IPS DF 4.7 (cell line): ENCODE results near the gene SLC38A5.
"Not testable (repeated sequence)": the region's sequence is repeated elsewhere in the genome, so short reads cannot be mapped to it uniquely, and the experiment has no call there.

Experiments
- DNase-seq: peaks from one replicate; pipeline ENCODE4 v3.0.0-alpha.2; 2013; ENCODE audit warnings: low spot score; ENCODE audit errors: extremely low read depth

The SLC38A5 gene

DNA sequence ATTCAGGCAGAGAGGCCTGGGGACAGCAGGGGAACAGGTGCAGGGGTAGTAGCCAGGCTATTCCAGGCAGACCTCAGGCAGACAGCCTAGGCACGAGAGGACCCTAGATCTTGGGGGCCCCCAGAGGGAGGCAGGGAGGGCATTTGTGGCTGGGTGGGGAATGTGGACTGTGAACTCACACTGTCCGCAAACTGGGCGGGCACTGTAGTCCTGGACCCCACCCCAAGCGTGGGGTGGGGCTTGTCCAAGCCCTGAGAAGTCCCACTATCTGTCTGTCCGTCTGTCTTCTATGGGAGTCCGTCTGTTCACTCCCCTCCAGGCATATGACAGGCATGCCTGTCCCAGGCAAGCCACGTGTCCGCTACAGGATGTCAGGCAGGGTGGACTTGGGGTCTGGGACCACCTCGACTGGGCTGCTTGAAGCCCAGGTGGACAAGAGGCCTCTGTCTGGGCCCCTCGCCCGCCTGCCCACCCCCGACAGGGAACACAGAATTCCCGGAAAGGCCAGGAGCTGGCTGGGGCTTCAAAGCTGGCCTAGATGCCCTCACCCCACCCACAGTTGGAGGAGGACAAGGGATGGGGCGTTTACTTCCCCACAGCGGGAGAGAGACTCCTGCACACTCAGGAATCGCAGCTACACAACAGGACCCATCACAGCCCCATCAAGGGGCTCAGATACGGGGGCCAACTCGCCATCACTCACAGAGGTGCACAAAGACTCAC lies at the start of gene SLC38A5:
TSS of gene SLC38A5 (minus strand) at position 151 of the 723 bp plus-strand sequence. CDS start 2,336 bp downstream, outside the sequence.
- no peak for DNase-seq

DNA sequence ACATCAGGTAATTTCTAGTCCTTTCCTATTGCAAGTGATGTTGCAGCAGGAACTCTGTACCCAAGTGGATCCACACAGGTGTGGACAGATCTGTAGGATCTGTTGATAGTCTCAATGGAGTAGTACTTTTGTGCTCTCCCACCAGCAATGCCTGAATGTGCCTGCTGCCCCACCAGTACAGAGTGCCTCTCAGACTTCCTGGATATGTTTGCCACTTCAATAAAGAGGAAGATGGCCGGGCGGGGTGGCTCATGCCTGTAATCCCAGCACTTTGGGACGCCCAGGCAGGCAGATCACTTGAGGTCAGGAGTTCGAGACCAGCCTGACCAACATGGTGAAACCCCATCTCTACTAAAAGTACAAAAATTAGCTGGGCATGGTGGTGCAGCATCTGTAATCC lies 49.4 kb upstream of the SLC38A5 start:
- DNase-seq = not testable (repeated sequence)

DNA sequence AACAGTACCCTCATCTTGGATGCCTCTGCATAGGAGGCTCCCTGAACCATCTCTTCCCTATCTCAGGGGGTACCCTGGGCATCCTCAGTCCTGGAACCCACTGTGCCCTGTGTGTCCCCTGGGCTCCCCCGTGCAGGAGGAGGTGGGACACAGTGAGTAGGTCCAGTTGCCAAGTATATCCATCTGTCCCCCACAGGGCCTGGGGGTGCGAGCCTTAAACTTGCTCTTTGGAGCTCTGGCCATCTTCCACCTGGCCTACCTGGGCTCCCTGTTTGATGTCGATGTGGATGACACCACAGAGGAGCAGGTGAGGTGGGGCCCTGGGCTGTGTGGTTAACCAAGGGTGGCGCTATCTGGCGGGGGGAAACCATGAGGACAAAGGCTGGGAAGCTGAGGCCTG lies 46.9 kb upstream of the SLC38A5 start:
- no peak for DNase-seq

DNA sequence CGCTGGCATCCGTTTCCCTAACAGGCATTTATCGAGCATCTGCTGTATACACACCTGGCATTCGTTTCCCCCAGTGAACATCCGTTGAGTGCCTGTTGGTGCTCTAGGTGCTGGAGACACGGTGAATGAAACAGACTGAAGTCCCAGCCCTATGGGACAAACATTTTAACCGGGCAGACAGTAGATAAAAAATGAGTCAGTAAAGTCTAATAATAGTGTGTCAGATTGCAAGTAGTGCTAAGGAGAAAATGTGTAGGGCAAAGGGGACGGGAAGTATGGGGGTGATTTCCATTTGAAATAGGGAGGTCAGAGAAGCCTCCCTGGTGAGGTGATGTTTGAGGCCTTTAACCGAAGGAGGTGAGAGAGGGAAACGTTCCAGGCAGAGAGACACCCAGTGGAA lies 46.2 kb upstream of the SLC38A5 start:
- no peak for DNase-seq

DNA sequence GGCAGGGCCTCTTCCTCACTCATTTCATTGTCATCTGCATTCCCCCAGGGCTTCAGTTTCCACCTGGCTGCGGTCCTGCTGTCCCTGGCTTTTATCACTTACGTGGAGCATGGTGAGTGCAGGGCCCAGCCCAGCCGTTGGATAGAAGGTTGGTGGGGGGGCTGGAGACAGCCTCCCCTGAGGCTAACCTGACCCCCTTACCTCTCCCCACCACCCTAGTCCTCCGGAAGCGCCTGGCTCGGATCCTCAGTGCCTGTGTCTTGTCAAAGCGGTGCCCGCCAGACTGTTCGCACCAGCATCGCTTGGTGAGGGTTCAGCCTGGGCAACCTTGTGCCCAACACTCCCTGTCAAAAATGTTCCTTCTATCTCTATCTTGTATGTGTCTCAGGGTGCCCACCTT lies 45.8 kb upstream of the SLC38A5 start:
- DNase-seq = no peak

DNA sequence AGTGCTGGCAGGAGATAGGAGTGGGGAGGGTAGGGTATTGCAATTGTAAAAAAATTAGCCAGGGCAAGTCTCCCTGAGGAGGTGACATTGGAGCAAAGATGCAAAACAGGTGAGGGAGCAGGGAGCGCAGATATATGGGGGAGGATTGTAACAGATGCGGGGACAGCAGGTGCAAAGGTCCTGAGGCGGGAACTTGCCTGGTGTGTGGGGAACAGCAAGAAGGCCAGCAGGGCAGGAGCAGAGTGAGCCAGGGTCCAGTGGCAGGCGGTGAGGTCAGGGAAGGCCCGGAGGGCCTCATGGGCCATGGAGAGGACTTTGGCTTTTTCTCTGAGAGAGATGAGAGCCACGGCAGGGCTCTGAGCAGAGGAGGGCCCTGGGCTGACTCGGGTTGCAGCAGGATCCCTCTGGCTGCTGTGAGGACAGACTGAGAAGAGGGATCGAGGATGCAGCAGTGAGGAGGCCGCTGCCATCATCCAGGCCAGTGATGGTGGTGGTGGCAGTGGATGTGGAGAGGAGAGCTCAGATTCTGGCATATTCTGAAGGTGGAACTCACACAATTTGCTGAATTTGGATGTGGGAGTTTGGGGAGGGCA lies 44.9 kb upstream of the SLC38A5 start:
- no peak for DNase-seq

DNA sequence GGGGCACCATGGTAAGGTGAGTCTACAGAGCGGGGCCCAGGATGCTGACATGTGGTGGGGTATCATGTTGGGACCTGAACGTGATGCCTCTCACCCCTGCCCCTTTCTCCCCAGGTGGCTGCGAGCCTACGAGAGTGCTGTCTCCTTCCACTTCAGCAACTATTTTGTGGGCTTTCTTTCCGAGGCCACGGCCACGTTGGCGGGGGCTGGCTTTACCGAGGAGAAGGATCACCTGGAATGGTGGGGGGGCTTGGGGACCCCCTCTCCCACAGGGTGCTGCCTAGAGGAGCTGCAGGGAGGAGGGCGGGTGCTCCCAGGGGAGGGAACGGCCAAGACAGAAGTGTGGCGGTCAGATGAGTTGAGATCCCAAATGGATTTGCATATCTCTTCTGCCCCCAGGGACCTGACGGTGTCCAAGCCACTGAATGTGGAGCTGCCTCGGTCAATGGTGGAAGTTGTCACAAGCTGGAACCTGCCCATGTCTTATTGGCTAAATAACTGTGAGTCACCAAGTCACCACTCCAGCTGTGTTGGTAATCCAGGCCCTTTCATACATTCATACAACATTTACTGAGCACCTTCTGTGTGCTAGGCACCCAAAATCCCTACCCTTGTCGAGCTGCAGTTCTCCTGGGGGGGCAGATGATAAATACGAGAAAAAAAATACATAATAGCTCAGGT lies 44.2 kb upstream of the SLC38A5 start:
- no peak for DNase-seq

DNA sequence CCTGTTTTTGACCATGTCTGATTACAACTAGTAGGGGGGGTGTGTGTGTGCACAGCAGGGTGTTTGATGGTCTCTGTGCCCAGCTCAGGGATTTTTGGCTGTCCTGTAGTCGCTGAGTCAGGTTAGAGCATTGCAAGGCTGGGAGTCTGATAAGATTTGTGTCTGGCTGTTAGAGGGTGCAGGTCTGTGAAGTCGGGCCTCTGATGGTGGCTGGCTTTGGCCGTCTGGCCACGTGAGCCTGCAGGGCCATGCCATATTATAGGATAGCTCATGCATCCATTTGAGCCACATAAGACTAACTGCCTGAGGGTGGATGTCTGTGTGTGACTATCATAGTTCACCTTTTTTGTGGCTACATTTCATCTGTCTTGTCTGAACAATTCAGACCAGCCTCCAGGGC lies 43.6 kb upstream of the SLC38A5 start:
- no peak for DNase-seq

DNA sequence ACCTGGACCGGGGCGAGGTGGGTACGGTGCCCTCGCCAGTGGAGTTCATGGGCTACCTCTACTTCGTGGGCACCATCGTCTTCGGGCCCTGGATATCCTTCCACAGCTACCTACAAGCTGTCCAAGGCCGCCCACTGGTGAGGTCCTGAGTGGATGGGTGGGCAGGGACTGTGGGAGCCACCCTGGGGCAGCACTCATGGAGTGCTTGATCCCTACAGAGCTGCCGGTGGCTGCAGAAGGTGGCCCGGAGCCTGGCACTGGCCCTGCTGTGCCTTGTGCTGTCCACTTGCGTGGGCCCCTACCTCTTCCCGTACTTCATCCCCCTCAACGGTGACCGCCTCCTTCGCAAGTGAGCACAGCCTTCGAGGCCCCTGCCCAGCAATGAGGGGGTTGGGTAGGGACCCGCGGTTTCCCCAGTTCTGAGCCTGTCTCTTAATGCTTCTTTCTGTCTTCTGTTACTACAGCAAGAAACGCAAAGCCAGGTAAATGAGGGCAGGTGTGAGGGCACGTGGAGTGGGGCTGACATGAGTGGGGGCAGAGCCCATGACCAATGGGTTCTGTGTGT lies 42.4 kb upstream of the SLC38A5 start:
- DNase-seq = no peak

DNA sequence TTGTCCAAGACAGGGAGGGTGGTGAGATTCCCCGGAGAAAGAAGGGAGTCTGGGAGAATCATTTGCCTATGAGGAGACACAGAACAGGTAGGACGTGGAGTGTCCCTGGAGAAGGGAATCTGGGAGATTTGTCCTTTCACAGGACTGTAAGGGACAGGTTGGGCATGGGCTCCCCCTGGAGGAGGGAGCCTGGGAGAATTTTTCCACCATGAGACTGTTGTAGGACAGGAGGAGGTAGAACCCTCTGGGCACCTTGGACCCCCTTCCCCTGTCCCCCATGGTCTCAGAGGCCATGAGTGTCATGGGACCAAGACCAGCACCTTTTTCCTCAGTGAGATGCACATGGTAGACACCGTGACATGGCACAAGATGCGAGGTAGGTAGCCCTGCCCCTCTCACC lies 41.5 kb upstream of the SLC38A5 start:
- no peak for DNase-seq

DNA sequence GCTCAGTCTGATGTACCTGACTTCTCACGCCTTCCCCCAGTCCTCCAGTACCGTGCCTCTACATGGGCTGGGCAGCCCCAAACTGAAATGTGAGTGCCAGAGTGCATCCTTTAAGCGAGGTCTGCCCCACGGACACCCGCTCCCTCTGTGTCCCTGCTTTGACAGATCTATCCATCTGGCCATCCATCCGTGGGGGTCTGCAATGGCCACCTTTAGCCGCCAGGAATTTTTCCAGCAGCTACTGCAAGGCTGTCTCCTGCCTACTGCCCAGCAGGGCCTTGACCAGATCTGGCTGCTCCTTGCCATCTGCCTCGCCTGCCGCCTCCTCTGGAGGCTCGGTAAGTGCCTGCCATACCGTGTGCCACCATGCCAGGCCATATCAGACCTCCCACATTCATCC lies 39.6 kb upstream of the SLC38A5 start:
- DNase-seq = no peak

DNA sequence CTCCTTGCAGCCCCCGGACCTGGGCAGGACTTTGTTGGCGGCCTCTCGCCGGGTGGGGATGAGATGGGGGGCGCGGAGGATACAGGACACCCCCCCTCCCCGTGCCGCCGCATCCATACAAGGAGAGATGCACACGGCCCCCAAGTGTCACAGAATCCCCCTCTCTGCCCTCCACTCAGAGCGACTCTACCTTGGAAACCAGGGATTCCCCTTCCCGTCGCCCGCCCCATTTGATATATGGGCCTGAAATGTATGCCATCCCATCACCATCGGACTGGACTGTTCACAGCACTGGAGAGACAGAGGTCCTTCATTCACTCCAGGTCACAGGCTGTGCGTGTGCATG lies 39.2 kb upstream of the SLC38A5 start:
- no peak for DNase-seq

DNA sequence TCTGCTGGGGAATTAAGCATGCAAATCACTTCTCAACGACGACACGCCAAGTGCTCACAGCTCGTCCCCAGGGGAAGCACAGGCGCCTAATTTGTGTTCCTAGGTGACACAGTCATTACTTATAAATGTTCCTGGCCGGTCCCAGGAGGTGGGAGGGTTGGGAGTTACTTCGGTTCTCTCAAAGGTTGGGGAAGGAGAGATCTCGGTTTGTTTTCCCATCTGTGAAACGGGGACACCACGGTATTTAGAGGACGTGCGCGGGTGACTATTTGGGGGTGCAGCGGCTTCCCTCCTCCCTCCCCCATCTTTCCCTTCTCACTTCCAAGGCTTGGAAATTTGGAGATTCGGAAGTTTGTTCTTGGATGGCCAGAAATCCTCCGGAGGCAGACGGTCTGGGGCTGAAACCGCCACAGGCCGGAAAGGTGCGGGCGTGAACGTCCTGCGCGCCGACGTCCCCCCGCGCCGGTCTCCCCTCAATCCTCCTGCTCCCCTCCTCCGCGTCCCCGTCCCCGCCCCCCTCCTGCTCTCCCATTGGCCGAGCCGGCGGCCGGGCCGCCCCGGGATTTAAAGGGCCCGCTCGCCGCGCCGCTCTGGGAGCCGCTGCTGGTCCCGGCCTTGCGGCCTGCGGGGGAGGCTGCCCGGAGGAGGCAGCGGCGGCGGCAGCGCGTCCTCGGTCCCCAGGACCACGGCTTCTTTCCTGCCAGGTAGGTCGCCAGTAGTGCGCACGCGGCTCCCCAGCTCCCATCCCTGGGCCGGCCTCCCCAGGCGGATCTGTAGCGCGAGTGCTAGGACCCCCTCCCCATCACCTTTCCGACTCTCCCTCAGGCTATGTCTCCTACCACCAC lies 38.6 kb upstream of the SLC38A5 start, which contains the start of gene PORCN:
TSS of gene PORCN (plus strand) at position 593 of the 845 bp plus-strand sequence. CDS start 829 bp downstream, outside the sequence.
- DNase-seq = no peak

DNA sequence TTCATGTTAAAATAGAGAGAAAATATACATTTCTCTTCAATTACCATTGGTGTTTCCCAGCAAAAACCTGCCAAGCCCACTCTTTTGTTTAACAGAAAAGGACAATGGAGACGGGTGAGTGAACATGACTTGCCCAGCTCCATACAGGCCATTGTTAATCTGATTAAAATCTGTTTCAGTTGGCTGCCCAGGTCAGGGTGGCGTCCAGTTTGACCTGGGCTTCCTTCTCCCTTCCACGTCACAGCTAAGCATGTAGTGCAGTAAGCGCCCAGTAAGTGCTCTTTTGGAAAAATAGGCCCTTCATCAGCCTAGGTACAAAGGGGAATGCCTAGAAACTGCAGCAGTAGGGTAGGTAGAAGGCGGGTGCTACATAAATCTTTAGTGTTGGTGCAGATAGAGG lies 37.2 kb upstream of the SLC38A5 start:
- DNase-seq = no peak

DNA sequence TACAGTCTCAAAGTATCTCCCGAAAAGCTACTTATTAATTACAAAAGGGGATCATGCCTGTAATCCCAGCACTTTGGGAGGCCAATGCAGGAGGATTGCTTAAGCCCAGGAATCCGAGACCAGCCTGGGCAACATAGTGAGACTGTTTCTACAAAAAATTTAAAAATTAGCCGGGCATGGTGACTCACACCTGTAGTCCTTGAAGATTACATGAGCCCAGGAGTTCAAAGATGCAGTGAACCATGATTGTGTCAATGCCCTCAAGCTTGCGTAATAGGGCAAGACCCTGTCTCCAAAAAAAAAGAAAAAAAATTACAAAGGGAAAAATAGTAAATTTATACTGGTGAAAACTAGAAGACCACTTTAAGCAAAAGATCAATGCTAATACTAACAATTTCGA lies 35.4 kb upstream of the SLC38A5 start:
- no peak for DNase-seq

DNA sequence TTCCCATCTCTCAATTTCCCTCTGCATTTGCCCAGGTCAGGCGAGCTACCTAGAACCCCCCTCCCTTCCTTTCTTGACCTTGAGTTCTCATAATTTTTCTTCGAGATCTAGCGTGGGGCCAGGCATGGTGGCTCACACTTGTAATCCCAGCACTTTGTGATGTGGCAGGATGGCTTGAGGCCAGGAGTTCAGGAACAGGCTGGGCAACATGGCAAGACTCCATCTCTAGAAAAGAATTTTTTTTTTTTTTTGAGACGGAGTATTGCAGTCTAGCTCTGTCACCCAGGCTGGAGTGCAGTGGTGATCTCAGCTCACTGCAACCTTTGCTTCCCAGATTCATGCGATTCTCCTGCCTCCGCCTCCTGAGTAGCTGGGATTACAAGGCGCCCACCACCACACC lies 34.2 kb upstream of the SLC38A5 start:
- no peak for DNase-seq

DNA sequence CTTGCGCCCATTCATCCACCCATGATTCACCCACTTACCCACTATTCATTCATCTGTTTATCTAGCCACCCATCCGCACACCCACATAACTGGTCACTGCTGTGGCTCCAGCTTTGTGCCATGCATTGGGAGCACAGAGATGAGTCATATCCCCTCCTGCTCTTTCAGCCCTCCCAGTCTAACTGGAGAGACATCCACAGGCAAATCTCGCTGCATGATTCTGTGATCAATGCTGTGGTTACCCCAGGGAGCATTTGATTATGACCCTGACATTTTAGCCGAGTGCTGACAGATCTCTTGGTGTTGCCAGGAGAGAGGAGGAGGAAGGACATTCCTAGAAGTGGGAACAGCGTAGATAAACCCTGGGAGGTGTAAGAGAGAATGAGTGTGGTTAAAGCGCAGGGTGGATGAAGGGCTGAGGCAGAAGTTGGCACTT lies 28.3 kb upstream of the SLC38A5 start:
- DNase-seq = no peak

DNA sequence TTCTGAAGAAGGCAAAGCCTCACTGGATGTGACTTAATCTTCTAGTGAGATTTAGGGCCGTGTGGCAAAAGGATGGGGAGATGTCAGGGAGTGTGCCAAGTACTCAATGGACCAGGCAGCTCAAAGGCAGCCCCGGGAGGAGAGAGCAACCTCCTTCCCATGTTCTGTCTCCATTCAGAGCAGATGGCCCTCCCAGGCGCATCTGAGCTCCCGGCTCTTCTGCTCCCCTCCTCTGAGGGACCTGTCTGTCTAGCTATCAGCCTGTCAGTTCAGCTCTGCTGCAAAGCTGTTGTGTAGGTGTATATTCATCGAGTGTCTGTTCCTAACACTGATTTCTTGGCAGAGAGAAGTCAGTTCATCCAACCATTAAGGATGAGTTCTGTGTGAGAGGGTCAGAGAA lies 27.8 kb upstream of the SLC38A5 start:
- no peak for DNase-seq

DNA sequence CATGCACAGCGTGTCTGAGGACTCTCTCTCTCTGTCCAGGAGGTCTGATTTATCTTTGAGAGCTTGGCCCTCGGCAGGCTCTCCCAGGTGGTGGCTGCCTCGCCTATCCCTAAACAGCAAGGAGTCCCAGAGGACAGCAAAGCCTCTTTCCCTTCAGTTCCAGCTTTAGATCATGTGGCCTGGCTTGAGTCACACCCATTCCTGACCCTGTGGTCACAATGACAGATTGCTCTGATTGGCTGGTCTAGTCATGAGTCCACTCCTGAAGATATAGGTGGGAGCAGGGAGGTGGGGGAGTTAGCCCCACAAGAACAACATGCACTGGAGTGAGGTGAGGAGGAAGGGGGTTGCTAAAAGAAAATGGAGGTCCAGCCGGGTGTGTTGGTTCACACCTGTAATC lies 26.6 kb upstream of the SLC38A5 start:
- no peak for DNase-seq

DNA sequence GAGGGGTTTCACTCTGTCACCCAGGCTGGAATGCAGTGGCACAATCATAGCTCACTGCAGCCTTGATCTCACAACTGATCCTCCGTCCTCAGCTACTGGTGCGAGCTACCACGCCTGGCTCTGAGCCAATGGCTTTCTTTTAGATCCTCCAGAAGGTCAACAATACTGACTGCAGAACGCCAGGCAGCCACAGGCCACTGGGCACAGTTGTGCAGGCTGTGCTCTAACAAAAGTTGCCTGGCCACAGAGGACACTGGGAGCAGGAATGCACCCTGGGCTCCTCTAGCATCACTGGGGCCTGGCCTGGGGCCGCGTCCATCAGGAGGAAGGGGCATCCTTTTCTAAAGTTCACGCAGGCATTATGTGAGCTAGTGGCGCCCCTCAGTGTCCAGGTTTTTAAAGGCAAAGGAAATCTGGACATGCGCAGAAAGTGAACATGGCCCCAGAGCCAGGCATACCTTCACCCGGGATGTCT lies 23.9 kb upstream of the SLC38A5 start:
- no peak for DNase-seq

DNA sequence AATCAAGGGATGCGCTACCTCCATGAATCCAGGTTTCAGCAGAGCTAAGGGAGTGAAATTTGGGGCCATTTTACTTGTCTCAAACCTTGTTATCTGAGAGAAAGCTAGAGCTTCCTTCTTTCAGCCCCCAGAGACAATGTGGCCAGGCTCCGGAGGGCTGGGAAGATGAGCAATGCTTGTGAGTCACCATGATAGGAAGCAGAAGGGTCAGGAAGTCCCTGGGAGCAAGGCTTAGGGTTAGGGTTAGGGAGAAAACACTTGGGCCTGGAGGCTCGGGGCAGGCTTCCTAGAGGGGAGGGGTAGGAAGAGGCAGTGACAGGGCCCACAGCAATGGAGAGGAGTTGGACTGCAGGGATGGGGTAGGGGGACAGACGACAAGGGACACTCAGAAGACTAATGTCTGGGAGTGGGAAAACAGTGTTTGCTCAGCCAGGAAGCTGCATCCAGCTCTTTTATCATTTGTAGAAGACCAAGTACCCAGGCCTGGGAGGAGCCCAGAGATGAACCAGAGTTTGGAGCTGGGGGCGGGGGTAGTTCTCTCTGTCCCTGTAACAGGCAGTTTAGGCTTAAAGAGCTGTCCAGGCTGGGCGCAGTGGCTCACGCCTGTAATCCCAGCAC lies 22.3 kb upstream of the SLC38A5 start:
- DNase-seq = no peak
